SH-SY5Y (cell line): ENCODE data around the gene TSPAN19.

Experiments
- GATA2 ChIP-seq: IDR thresholded peaks from 2 replicates; pipeline ENCODE4 v1.6.1; 2011; ENCODE audit warnings: mild to moderate bottlenecking, low read depth, low read length
- GATA3 ChIP-seq: IDR thresholded peaks from 2 replicates; pipeline ENCODE4 v1.6.1; 2011; ENCODE audit warnings: low read depth, mild to moderate bottlenecking, low read length, moderate library complexity

- no peak for TF ChIP-seq GATA2
- TF ChIP-seq GATA3, result no peak
Measured at GRCh38 chr12:84969226-84969625, 66.9 kb downstream of the TSPAN19 start.
